Measurements from ENCODE around the gene LRPPRC.

The LRPPRC gene

GRCh38 chr2:43939695-43940256, 56.0 kb downstream of the LRPPRC start:
- H3K4me1 Mint-ChIP-seq: no peaks in the 10 kb centered on the region
- H3K9me3 Mint-ChIP-seq: no peaks in the 10 kb centered on the region
- H3K4me3 Mint-ChIP-seq: no peak overlapping the region
- peaks cover 39% of the 10 kb centered on the region for H3K36me3 Mint-ChIP-seq (ENCODE audit: low read depth)
- H3K27me3 Mint-ChIP-seq (ENCODE audit: low read depth): no peaks in the 10 kb centered on the region
- TF ChIP-seq, protein P1, sequence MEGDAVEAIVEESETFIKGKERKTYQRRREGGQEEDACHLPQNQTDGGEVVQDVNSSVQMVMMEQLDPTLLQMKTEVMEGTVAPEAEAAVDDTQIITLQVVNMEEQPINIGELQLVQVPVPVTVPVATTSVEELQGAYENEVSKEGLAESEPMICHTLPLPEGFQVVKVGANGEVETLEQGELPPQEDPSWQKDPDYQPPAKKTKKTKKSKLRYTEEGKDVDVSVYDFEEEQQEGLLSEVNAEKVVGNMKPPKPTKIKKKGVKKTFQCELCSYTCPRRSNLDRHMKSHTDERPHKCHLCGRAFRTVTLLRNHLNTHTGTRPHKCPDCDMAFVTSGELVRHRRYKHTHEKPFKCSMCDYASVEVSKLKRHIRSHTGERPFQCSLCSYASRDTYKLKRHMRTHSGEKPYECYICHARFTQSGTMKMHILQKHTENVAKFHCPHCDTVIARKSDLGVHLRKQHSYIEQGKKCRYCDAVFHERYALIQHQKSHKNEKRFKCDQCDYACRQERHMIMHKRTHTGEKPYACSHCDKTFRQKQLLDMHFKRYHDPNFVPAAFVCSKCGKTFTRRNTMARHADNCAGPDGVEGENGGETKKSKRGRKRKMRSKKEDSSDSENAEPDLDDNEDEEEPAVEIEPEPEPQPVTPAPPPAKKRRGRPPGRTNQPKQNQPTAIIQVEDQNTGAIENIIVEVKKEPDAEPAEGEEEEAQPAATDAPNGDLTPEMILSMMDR (IDR thresholded peaks at IDR 0.05; ENCODE audit: unreplicated experiment in 3 of 3): no peak
- no peak overlapping the region for H3K27ac Mint-ChIP-seq

DNA sequence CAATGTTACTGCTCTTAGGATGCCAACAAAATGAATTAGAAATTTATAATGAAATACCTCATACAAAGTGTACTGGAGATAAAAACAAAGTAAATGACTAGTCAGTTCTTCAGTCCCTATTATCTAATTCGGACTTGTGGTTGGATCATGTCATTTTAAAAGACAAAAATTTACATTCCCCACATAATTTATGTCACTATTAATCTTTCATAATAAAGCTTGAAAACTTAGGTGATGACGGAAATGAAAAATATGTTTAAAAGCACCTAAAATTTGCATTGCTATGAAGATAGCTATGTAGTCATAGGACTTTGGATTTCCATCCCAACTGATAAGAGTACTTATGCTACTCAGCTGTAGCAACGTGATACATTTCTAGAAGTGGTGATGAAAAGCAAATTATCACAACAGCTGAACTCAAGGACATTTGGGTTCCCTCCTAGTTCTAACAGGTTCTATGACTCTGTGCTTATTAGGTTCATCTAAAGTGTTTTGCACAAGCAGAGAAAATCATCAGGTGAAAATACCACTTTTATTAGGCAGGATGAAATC, 58.4 kb downstream of the LRPPRC start:
- H3K36me3 Mint-ChIP-seq (ENCODE audit: low read depth): peaks cover 37% of the 10 kb centered on the region
- H3K9me3 Mint-ChIP-seq: no peaks in the 10 kb centered on the region
- H3K27ac Mint-ChIP-seq: no peak overlapping the region
- H3K4me3 Mint-ChIP-seq: no peak overlapping the region
- TF ChIP-seq, protein P1 (IDR thresholded peaks at IDR 0.05; ENCODE audit: unreplicated experiment in 3 of 3): no peak
- H3K4me1 Mint-ChIP-seq: no peaks in the 10 kb centered on the region
- no peaks in the 10 kb centered on the region for H3K27me3 Mint-ChIP-seq (ENCODE audit: low read depth)

- TF ChIP-seq, protein P1 (IDR thresholded peaks at IDR 0.05; ENCODE audit: unreplicated experiment in 3 of 3): no peak
- H3K27ac Mint-ChIP-seq: no peak overlapping the region
- H3K27me3 Mint-ChIP-seq (ENCODE audit: low read depth): no peaks in the 10 kb centered on the region
- H3K4me1 Mint-ChIP-seq: no peaks in the 10 kb centered on the region
- H3K4me3 Mint-ChIP-seq: no peak overlapping the region
- H3K36me3 Mint-ChIP-seq (ENCODE audit: low read depth): peaks cover 36% of the 10 kb centered on the region
- H3K9me3 Mint-ChIP-seq: no peaks in the 10 kb centered on the region
Measured at GRCh38 chr2:43934567-43934966, 61.2 kb downstream of the LRPPRC start.

GRCh38 chr2:43931293-43931692, 64.5 kb downstream of the LRPPRC start:
- Mint-ChIP-seq H3K27ac (no peak overlapping the region), H3K9me3 (no peaks in the 10 kb centered on the region), H3K4me1 (no peaks in the 10 kb centered on the region), H3K27me3 (ENCODE audit: low read depth) (no peaks in the 10 kb centered on the region), H3K4me3 (no peak overlapping the region), H3K36me3 (ENCODE audit: low read depth) (peaks cover 43% of the 10 kb centered on the region)
- TF ChIP-seq, protein P1 (IDR thresholded peaks at IDR 0.05; ENCODE audit: unreplicated experiment in 3 of 3): no peak

DNA sequence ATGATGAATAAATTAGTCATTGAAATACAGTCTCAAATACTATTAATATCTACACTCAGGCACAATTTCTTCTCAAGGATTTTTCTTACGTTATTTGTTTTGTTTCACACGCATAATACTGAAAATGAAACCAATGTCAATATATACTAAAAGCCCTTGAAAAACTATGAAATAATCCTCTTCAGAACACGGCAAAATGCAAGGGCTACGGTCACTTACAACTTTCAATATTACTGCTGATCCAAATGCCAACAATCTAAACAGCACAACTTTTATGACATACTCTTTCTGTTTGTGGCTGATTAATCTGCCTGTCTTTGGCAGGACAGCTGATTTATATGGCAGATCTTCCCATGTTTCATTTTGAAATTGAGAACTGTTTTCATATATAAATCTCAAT, 68.3 kb downstream of the LRPPRC start:
- TF ChIP-seq, protein P1 (IDR thresholded peaks at IDR 0.05; ENCODE audit: unreplicated experiment in 3 of 3): no peak
- H3K36me3 Mint-ChIP-seq (ENCODE audit: low read depth): peaks cover 45% of the 10 kb centered on the region
- H3K9me3 Mint-ChIP-seq: no peaks in the 10 kb centered on the region
- H3K4me1 Mint-ChIP-seq: no peaks in the 10 kb centered on the region
- no peak overlapping the region for H3K4me3 Mint-ChIP-seq
- H3K27me3 Mint-ChIP-seq (ENCODE audit: low read depth): no peaks in the 10 kb centered on the region
- H3K27ac Mint-ChIP-seq: no peak overlapping the region

DNA sequence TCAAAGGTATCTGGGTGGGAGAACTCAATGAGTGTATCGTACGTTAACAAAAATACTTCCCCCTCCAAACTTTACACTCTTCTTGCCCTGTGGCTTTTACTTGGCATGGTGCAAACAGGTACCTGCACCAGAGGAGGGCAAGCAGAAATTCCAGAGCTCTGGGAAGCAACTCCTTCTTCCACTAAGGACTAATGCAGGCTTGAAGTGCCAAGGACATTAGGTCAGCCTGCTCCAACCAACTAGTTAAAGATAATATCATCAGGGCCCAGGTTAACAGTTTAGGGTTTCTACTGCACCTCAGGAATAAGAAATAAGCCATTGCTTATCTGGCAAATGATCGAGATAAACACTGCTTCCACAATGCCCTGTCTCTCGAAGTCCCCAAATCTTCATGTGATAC, 70.4 kb downstream of the LRPPRC start:
- Mint-ChIP-seq H3K9me3 (no peaks in the 10 kb centered on the region), H3K36me3 (ENCODE audit: low read depth) (peaks cover 38% of the 10 kb centered on the region), H3K27ac (no peak overlapping the region), H3K4me1 (no peaks in the 10 kb centered on the region), H3K27me3 (ENCODE audit: low read depth) (no peaks in the 10 kb centered on the region), H3K4me3 (no peak overlapping the region)
- TF ChIP-seq, protein P1 (IDR thresholded peaks at IDR 0.05; ENCODE audit: unreplicated experiment in 3 of 3): no peak

Data from nephron (organoid).